Nephron progenitor cell (in vitro differentiated cells): Measurements from ENCODE around the gene KIF2C.
"Not testable (repeated sequence)": the region's sequence is repeated elsewhere in the genome, so short reads cannot be mapped to it uniquely, and the experiment has no call there.

Experiments used
- DNase-seq: peaks from one replicate; pipeline ENCODE4 v3.0.0; 2021
- H3K27ac Mint-ChIP-seq: 2 replicates; pipeline ENCODE4 v1.8.0; 2021; ENCODE audit warnings: mild to moderate bottlenecking, moderate library complexity, mixed read lengths
- H3K27me3 Mint-ChIP-seq: 2 replicates; pipeline ENCODE4 v1.8.0; 2021; ENCODE audit warnings: mild to moderate bottlenecking, low read depth, mixed read lengths; ENCODE audit not compliant: poor library complexity
- H3K36me3 Mint-ChIP-seq: 2 replicates; pipeline ENCODE4 v1.8.0; 2021; ENCODE audit warnings: low read depth, mixed read lengths
- H3K4me1 Mint-ChIP-seq: 2 replicates; pipeline ENCODE4 v1.8.0; 2021; ENCODE audit warnings: mixed read lengths
- H3K4me3 Mint-ChIP-seq: 2 replicates; pipeline ENCODE4 v1.8.0; 2021; ENCODE audit warnings: mild to moderate bottlenecking, moderate library complexity, mixed read lengths
- H3K9me3 Mint-ChIP-seq: 2 replicates; pipeline ENCODE4 v1.8.0; 2021; ENCODE audit warnings: mild to moderate bottlenecking, moderate library complexity, mixed read lengths
- CTCF ChIP-seq: fragments of 200-600 bp; sonication (generic); IDR thresholded peaks from 2 replicates; pipeline ENCODE4 v1.5.0; 2021; ENCODE audit warnings: antibody characterized with exemption

Gene KIF2C

GRCh38 chr1:44808938-44809917 is 69.6 kb downstream of the KIF2C start:
- peaks cover 73% of the 10 kb centered on the region for H3K4me1 Mint-ChIP-seq
- H3K36me3 Mint-ChIP-seq, result peaks cover 9% of the 10 kb centered on the region

GRCh38 chr1:44810101-44810761 is 70.6 kb downstream of the KIF2C start:
- no peak overlapping the region for H3K27ac Mint-ChIP-seq
- peaks cover 76% of the 10 kb centered on the region for H3K4me1 Mint-ChIP-seq
- no peak for DNase-seq
- no peaks in the 10 kb centered on the region for H3K9me3 Mint-ChIP-seq
- no peak for TF ChIP-seq CTCF
- H3K36me3 Mint-ChIP-seq, result peaks cover 13% of the 10 kb centered on the region
- H3K4me3 Mint-ChIP-seq, result no peak overlapping the region
- H3K27me3 Mint-ChIP-seq, result no peaks in the 10 kb centered on the region

More at GRCh38 chr1:44808938-44809917, 69.6 kb downstream of the KIF2C start:
- H3K4me3 Mint-ChIP-seq, result peak overlapping the region; percentile 74
- TF ChIP-seq CTCF, result no peak
- DNase-seq, result no peak
- peak overlapping the region; percentile 100 for H3K27ac Mint-ChIP-seq
- no peaks in the 10 kb centered on the region for H3K27me3 Mint-ChIP-seq
- no peaks in the 10 kb centered on the region for H3K9me3 Mint-ChIP-seq

- peaks cover 76% of the 10 kb centered on the region for H3K4me1 Mint-ChIP-seq
- H3K36me3 Mint-ChIP-seq, result peaks cover 14% of the 10 kb centered on the region
- peak overlapping the region; percentile 0 for H3K27ac Mint-ChIP-seq
- not testable (repeated sequence) for DNase-seq, H3K27me3 Mint-ChIP-seq, H3K9me3 Mint-ChIP-seq
- peak overlapping the region; percentile 8 for H3K4me3 Mint-ChIP-seq
These were observed 71.1 kb downstream of the KIF2C start for GRCh38 chr1:44810762-44811105.

GRCh38 chr1:44811234-44811633 is 71.6 kb downstream of the KIF2C start:
- Mint-ChIP-seq H3K9me3 (no peaks in the 10 kb centered on the region), H3K4me3 (peak overlapping the region; percentile 8), H3K36me3 (peaks cover 14% of the 10 kb centered on the region), H3K27me3 (no peaks in the 10 kb centered on the region), H3K4me1 (peaks cover 76% of the 10 kb centered on the region), H3K27ac (peak overlapping the region; percentile 0)
- TF ChIP-seq CTCF, result no peak
- DNase-seq, result no peak

GRCh38 chr1:44812822-44813543 is 73.3 kb downstream of the KIF2C start:
- Mint-ChIP-seq H3K36me3 (peaks cover 15% of the 10 kb centered on the region), H3K27ac (no peak overlapping the region), H3K9me3 (peaks cover 6% of the 10 kb centered on the region), H3K4me3 (peak overlapping the region; percentile 53), H3K27me3 (peaks cover 2% of the 10 kb centered on the region), H3K4me1 (peaks cover 69% of the 10 kb centered on the region)
- DNase-seq, result no peak
- TF ChIP-seq CTCF, result no peak

GRCh38 chr1:44815926-44816325 is 76.3 kb downstream of the KIF2C start:
- not testable (repeated sequence) for H3K27ac Mint-ChIP-seq, H3K27me3 Mint-ChIP-seq, H3K4me3 Mint-ChIP-seq, DNase-seq, H3K9me3 Mint-ChIP-seq
- H3K4me1 Mint-ChIP-seq, result peaks cover 69% of the 10 kb centered on the region
- H3K36me3 Mint-ChIP-seq, result peaks cover 18% of the 10 kb centered on the region
